Stimulated activated CD4-positive, alpha-beta T cell treated with anti-CD3 and anti-CD28 coated beads, TNF-alpha, amount 100 ng/mL, for 1 hour (primary cell): ENCODE measurements around the gene TMEM161A.
"Not testable (repeated sequence)": the region's sequence is repeated elsewhere in the genome, so short reads cannot be mapped to it uniquely, and the experiment has no call there.

Source experiments
- DNase-seq, 3 donors: peaks; one replicate each; pipeline ENCODE4 v3.0.0-alpha.2; 2020; ENCODE audit warnings: low read depth in 3 of 3, low spot score in 1 of 3

Gene TMEM161A

GRCh38 chr19:19122902-19123301 is 15.4 kb downstream of the TMEM161A start:
- DNase-seq: no peak

- DNase-seq: no peak
Measured at GRCh38 chr19:19121371-19121770, 16.9 kb downstream of the TMEM161A start.

DNA sequence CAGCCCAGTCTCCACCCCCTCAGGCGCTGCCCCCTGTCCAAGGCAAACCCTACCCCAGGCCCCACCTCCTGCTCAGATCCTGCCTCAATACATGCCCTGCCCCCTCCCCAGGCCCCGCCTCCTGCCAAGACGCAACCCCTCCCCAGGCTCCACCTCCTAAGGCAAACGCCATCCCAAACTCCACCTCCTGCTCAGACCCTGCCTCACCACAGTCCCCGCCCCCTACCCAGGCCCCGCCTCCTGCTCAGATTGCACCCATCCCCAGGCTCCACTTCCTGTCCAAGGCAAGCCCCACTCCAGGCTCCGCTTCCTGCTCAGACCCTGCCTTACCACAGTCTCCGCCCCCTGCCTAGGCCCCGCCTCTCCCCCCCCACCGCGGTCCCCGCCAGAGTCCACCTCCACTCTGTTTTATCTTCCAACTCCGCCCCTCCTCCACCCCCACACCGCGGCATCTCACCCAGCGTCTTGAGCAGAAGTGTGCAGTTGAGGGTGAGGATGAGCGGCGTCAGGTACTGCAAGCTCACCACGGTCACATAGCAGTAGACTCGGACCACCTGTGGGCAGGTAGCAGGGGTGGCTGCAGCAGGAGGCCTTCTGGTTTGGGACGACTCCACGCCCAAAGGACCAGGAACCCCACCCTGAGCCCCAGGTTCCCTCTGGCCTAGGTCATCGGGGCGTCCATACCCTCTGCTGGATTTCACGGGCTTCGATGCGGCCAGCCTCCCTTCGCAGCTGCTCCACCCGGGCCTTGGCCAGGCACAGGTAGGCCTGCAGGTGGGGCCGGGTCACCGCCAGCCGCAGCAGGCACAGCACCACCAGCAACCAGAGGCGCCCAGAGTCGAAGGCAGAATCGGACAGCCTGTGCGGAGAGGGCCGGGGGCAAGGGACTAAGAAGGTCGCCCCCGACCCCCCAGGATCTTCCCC is 17.7 kb downstream of the TMEM161A start:
- no peak for DNase-seq

DNA sequence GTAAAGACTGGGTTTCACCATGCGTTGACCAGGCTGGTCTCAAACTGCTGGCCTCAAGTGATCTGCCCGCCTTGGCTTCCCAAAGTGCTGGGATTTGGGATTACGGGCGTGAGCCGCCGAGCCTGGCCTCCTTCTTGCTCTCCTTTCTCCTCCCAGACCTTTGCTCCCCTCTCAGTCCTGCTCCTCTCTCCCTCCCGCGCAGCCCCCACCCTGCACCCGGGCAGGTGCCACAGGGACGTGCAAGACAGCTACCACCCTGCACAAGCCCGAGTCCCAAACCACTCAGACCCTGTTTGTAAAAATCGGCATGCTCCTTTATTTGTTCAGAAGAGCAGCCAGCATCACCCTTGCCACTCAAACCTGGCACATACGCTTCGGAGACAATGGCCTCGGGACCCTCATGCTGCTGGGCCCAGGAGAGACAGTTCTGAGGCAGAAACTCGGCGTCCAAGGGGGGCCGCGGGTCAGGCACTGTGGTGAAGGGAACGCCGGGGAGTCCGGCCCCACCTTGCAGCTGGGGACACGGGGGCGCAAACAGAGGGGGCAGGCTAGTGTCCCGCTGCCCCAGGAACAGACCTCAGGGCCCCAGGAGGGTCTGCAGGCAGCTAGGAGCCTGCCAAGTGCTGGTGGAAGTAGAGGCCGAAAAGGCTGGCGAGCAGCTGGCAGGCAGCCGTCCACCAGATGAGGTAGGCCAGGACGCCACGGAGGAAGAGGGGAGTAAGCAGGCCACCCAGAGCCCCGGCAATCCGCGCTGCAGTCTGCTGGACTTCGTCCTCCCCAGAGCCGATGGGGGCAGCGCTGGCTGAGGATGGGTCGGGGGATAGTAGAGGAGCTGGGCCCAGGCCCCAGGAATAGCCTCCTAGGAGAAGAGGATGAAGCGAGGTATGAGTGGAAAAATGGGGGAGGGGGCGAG is 18.7 kb downstream of the TMEM161A start:
- DNase-seq: no peak

DNA sequence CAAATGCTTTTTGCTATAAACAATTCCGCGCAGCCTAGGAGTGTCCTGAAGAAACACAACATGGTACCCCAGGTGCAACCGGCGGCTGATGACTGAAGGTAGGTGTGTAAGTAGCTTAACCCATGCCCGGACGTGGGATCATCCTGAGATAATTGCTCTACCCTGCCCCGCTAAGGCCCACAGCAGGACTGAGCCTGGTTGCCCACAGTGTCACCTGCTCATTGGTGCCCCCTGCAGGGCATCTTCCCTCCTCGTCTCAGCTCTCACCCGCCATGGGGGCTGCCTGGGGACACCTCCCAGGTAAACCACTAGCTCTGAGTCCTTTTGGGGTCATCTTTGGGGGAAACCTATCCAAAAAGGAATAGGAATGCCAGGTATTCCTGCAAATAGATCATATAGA is 22.3 kb downstream of the TMEM161A start:
- DNase-seq: peak in 1 of 3 donors; percentile 27

DNA sequence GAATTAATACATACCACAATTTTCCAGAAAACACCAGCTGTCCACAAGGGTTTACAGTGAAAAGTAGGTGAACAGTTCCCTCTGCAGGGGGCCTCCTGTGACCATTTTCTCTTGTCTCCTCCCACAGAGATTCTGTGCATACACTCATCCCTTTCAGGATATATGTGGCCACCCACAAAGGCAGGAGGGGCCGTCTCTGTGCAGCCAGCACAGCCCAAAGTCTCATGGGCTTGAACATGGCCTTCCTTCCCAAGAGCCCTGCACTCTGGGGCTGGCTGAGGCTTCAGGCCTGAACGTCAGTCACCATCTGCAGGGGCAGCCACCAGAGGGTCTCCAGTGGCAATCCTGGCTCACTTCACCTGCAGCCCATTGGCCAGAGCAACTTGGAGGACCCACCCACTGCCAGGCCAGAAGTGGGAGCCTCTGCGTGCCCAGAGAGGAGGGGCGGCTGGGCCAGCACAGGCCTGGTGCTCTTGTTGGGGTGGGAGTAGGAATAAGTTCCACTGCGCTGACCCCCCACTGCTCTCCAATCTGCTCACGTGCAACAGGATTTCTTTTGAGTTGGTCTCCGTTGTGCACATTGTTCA is 25.1 kb downstream of the TMEM161A start:
- DNase-seq: no peak

- no peak for DNase-seq
Measured at GRCh38 chr19:19111967-19112580, 26.2 kb downstream of the TMEM161A start.

- DNase-seq: no peak
Measured at GRCh38 chr19:19111136-19111835, 27.0 kb downstream of the TMEM161A start.

GRCh38 chr19:19110410-19111135 is 27.7 kb downstream of the TMEM161A start:
- DNase-seq: no peak

DNA sequence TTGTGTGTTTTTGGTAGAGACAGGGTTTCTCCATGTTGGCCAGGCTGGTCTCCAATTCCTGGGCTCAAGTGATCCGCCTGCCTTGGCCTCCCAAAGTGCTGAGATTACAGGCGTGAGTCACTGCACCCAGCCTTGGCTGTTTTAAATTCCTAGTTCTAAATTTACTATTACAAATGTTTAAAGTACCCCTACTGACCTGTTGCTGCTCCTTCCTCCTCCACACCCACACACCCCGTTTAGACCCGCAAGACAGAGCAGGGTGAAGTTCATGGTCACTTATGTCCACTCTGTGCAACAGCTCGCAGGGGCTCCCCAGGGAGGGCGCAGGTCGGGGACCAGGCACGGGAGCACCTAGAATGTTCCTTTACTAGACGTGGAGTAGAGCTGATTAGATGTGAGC is 28.7 kb downstream of the TMEM161A start:
- no peak for DNase-seq

- DNase-seq: no peak
Measured at GRCh38 chr19:19107654-19108053, 30.6 kb downstream of the TMEM161A start.

DNA sequence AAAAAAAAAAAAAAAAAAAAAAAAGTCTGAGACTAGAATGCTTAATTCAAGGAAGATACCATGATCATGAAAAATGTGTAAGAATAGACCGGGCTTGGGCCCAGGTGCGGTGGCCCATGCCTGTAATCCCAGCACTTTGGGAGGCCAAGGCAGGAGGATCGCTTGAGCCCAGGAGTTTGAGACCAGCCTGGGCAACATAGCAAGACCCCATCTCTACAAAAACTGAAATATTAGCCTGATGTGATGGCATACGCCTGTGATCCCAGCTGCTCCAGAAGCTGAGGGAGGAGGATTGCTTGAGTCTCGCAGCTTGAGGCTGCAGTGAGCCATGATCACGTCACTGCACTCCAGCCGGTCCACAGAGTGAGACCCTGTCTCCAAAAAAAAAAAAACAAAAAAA is 31.3 kb downstream of the TMEM161A start:
- not testable (repeated sequence) for DNase-seq

DNA sequence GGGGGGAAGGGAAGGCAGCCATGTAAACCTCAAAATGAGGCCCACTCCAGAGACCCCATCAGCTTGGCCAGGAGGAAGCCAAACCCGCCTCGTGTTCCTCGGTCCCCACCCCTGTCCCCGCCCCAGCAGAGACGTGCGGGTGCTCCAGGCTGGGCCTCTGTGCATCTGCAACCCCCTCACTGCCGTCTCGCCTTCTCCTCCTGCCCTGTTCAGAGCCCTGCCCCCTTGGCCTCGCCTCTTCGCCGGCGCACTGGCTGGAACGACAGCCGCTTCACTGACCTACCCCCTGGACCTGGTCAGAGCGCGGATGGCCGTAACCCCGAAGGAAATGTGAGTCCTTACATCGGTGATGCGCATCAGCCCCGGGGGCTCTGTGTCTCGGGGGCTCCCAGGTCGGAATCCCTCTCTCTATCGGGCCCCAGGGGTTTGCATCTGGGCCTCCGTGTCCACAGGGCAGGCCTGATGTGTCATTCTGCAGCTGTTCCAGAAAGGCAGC is 32.2 kb downstream of the TMEM161A start:
- DNase-seq: no peak

GRCh38 chr19:19105365-19106055 is 32.8 kb downstream of the TMEM161A start:
- DNase-seq: no peak

DNA sequence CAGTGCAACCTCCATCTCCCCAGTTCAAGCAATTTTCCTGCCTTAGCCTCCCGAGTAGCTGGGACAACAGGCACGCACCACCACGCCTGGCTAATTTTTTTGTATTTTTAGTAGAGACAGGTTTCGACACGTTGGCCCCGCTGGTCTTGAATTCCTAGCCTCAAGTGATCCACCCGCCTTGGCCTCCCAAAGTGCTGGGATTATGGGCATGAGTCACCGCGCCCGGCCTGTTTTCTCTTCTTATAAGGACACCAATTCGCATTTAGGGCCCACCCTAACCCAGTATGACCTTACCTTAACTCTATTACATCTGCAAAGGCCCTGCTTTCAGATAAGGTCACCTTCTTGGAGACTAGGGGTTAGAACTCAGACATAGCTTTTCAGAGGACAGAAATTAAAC is 35.1 kb downstream of the TMEM161A start:
- no peak for DNase-seq

DNA sequence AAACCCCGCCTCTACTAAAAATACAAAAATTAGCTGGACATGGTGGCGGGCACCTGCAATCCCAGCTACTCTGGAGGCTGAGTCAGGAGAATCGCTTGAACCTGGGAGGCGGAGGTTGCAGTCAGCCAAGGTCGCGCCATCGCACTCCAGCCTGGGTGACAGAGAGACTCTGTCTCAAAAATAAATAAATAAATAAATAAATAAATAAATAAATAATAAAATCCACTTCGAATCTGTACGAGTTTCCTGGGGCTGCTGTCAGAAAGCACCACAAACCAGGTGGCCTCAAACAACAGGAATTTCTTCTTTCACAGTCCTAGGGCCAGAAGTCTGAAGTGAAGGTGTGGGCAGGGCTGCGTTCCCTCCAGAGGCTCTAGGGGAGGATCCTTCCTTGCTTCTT is 35.7 kb downstream of the TMEM161A start:
- not testable (repeated sequence) for DNase-seq

DNA sequence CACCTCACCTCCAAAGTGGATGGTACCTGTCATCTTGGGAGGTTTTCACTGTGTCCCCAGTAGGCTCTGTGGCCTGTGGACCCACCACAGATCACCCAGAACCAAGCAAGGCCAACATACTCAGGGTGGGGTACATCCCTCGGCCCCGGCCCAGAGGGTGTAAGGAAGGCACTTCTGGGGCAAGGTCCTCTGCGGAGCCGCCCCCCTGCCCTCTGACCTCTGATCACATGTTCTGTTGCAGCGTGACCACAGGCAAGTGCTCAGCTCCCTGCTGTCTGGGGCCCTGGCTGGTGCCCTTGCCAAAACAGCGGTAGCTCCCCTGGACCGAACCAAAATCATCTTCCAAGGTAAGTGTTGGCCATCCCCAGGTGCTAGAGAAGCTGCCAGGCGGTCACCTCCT is 36.7 kb downstream of the TMEM161A start:
- DNase-seq: no peak

GRCh38 chr19:19098703-19099632 is 39.3 kb downstream of the TMEM161A start:
- no peak for DNase-seq
